ENCODE measurements around the gene SLC35F5. TPM values are rescaled to one million over a fixed set of nuclear protein-coding genes. Genes with fewer than 3 reads are reported as not detected.

Gene SLC35F5
- total RNA-seq, 2 experiments from 2014 or later: 18.3 to 19.2 TPM

DNA sequence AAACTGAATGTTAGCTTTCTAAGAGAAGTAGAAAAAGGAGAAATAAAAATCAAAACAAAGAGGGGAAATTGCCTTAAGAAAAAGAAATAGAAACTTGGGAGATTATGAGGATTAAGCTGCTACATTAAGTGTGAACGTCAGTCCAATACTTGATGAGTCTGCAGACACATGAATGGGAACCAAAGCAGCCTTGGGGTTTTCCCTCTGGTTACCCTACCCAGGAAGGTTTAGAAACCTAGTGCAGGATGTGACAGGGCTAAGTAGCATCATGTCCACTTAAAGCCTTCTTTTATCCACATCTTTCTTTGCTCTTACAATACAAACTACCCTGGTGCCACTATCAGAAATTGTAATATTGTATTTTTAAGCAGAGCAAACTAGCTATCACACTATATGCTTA, 22.3 kb downstream of the SLC35F5 start:
- peaks cover 62% of the 10 kb centered on the region for H3K36me3 Mint-ChIP-seq (ENCODE audit: low read depth)
- H3K27ac ChIP-seq (ENCODE audit: low read depth in 1 of 2, low read length in 2 of 2): no peak overlapping the region
- H3K4me3 ChIP-seq (ENCODE audit: low read length): no peak overlapping the region
- DNase-seq: no peak
- no peak overlapping the region for H3K27ac Mint-ChIP-seq
- H3K4me1 ChIP-seq (ENCODE audit: insufficient read depth, low read length): no peaks in the 10 kb centered on the region
- H3K4me3 Mint-ChIP-seq: no peak overlapping the region
- ATAC-seq (ENCODE audit: poor library complexity): no peak
- no peaks in the 10 kb centered on the region for H3K9me3 Mint-ChIP-seq
- H3K9me3 ChIP-seq (ENCODE audit: control insufficient read depth in 1 of 2, insufficient read depth in 1 of 2, low read length in 2 of 2): no peaks in the 10 kb centered on the region
- H3K36me3 ChIP-seq (ENCODE audit: insufficient read depth, low read length): peaks cover 18% of the 10 kb centered on the region
- H3K27me3 Mint-ChIP-seq: no peaks in the 10 kb centered on the region
- CTCF ChIA-PET: no interaction called here
- no peaks in the 10 kb centered on the region for H3K27me3 ChIP-seq (ENCODE audit: control insufficient read depth in 1 of 2, insufficient read depth in 2 of 2, low read length in 2 of 2)
- TF ChIP-seq, protein P1, sequence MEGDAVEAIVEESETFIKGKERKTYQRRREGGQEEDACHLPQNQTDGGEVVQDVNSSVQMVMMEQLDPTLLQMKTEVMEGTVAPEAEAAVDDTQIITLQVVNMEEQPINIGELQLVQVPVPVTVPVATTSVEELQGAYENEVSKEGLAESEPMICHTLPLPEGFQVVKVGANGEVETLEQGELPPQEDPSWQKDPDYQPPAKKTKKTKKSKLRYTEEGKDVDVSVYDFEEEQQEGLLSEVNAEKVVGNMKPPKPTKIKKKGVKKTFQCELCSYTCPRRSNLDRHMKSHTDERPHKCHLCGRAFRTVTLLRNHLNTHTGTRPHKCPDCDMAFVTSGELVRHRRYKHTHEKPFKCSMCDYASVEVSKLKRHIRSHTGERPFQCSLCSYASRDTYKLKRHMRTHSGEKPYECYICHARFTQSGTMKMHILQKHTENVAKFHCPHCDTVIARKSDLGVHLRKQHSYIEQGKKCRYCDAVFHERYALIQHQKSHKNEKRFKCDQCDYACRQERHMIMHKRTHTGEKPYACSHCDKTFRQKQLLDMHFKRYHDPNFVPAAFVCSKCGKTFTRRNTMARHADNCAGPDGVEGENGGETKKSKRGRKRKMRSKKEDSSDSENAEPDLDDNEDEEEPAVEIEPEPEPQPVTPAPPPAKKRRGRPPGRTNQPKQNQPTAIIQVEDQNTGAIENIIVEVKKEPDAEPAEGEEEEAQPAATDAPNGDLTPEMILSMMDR (IDR thresholded peaks at IDR 0.05): no peak
- POLR2A ChIA-PET: no interaction called here
- H3K4me1 Mint-ChIP-seq (ENCODE audit: low read depth): no peaks in the 10 kb centered on the region
- intact Hi-C loops (cut with DNase I, micrococcal nuclease): no loop called here

DNA sequence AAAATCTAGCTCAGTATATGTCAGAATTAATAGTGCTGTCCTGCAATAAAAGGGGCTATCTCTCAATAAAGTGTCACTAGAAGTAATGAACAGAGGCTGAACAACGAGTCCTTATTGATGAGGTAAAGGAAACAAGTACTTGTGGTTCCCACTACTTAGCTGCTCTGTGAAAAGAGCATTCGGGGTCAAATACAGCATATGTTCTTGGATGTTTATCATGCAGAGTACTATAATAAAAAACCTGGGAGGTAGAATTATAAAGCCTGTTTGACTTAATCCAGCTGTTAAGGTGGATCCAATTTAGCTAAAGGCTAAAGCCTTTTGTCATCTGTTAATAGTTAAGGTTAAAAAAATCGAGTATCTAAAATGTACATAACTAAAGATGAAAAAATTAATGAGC, 32.4 kb downstream of the SLC35F5 start:
- no peak for ATAC-seq (ENCODE audit: poor library complexity)
- peaks cover 4% of the 10 kb centered on the region for H3K4me1 Mint-ChIP-seq (ENCODE audit: low read depth)
- H3K36me3 ChIP-seq (ENCODE audit: insufficient read depth, low read length): peaks cover 12% of the 10 kb centered on the region
- no peak overlapping the region for H3K4me3 Mint-ChIP-seq
- ChIA-PET CTCF (no interaction called here), POLR2A (interaction anchor here (0.9 kb wide), 1 partner anchor 10 kb away, joined by 3 read pairs; no protein-coding TSS in a partner anchor)
- TF ChIP-seq, protein P1 (IDR thresholded peaks at IDR 0.05): no peak
- H3K27me3 ChIP-seq (ENCODE audit: control insufficient read depth in 1 of 2, insufficient read depth in 2 of 2, low read length in 2 of 2): no peaks in the 10 kb centered on the region
- no peak overlapping the region for H3K27ac ChIP-seq (ENCODE audit: low read depth in 1 of 2, low read length in 2 of 2)
- H3K4me3 ChIP-seq (ENCODE audit: low read length): no peak overlapping the region
- H3K27me3 Mint-ChIP-seq: no peaks in the 10 kb centered on the region
- H3K36me3 Mint-ChIP-seq (ENCODE audit: low read depth): peaks cover 56% of the 10 kb centered on the region
- H3K4me1 ChIP-seq (ENCODE audit: insufficient read depth, low read length): no peaks in the 10 kb centered on the region
- no peak for DNase-seq
- H3K9me3 Mint-ChIP-seq: no peaks in the 10 kb centered on the region
- no peak overlapping the region for H3K27ac Mint-ChIP-seq
- intact Hi-C loops (cut with DNase I, micrococcal nuclease): no loop called here
- no peaks in the 10 kb centered on the region for H3K9me3 ChIP-seq (ENCODE audit: control insufficient read depth in 1 of 2, insufficient read depth in 1 of 2, low read length in 2 of 2)

DNA sequence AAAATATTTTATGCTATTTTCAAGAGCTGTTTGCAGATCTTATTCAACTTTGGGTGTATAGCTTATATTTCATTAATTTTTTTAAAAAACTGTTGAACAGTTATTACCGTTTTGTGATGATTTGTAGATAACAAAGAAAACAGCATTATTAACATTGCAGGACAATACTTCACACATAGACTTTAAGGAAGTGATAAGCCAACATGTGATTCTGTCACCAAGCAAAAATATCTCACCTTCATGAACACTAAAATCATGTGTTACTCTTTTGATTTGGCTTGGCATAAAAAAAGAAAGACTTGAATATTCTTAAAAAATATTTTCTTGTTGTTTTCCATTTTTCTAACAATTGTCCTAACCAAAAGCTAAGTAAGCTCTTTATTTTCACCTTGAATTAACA, 33.0 kb downstream of the SLC35F5 start:
- no peaks in the 10 kb centered on the region for H3K4me1 ChIP-seq (ENCODE audit: insufficient read depth, low read length)
- H3K27me3 ChIP-seq (ENCODE audit: control insufficient read depth in 1 of 2, insufficient read depth in 2 of 2, low read length in 2 of 2): no peaks in the 10 kb centered on the region
- H3K4me3 ChIP-seq (ENCODE audit: low read length): no peak overlapping the region
- POLR2A ChIA-PET: no interaction called here
- Mint-ChIP-seq H3K36me3 (ENCODE audit: low read depth) (peaks cover 56% of the 10 kb centered on the region), H3K4me1 (ENCODE audit: low read depth) (peaks cover 4% of the 10 kb centered on the region), H3K27me3 (no peaks in the 10 kb centered on the region), H3K27ac (no peak overlapping the region), H3K4me3 (no peak overlapping the region), H3K9me3 (no peaks in the 10 kb centered on the region)
- ATAC-seq (ENCODE audit: poor library complexity) (no peak), DNase-seq (no peak)
- CTCF ChIA-PET: no interaction called here
- TF ChIP-seq, protein P1 (IDR thresholded peaks at IDR 0.05): no peak
- no peaks in the 10 kb centered on the region for H3K9me3 ChIP-seq (ENCODE audit: control insufficient read depth in 1 of 2, insufficient read depth in 1 of 2, low read length in 2 of 2)
- peaks cover 9% of the 10 kb centered on the region for H3K36me3 ChIP-seq (ENCODE audit: insufficient read depth, low read length)
- H3K27ac ChIP-seq (ENCODE audit: low read depth in 1 of 2, low read length in 2 of 2): no peak overlapping the region
- intact Hi-C loops (cut with DNase I, micrococcal nuclease): no loop called here
